OCI-LY1 (cell line): ENCODE measurements around the gene PARD6B.

Experiments used
- EZH2 ChIP-seq: fragments of 200-600 bp; sonication (generic), shearing (Covaris generic); IDR thresholded peaks from 2 replicates; pipeline ENCODE4 v1.8.0; 2017; ENCODE audit warnings: borderline replicate concordance, mixed run types, mild to moderate bottlenecking, antibody characterized with exemption, low read length, moderate library complexity, mixed read lengths
- TF ChIP-seq, protein P1 (sequence below): fragments of 200-600 bp; sonication (generic), shearing (Covaris generic); IDR thresholded peaks from 2 replicates; pipeline ENCODE4 v1.5.1; 2017; ENCODE audit warnings: mild to moderate bottlenecking, antibody characterized with exemption, low read length, moderate library complexity, mixed read lengths

DNA sequence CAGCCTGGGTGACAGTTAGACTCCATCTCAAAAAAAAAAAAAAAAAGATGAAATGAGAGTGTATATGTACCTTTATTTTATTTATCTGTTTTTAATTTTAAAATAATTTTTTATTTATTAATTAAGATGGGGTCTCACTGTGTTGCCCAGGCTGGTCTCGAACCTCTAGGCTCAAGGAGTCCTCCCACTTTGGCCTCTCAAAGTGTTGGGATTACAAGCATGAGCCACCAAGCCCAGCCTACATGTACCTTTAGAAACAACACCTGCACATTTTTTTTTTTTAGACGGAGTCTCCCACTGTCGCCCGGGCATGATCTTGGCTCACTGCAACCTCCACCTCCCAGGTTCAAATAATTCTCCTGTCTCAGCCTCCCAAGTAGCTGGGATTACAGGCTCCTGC, 12.1 kb upstream of the PARD6B start:
- TF ChIP-seq, protein P1, sequence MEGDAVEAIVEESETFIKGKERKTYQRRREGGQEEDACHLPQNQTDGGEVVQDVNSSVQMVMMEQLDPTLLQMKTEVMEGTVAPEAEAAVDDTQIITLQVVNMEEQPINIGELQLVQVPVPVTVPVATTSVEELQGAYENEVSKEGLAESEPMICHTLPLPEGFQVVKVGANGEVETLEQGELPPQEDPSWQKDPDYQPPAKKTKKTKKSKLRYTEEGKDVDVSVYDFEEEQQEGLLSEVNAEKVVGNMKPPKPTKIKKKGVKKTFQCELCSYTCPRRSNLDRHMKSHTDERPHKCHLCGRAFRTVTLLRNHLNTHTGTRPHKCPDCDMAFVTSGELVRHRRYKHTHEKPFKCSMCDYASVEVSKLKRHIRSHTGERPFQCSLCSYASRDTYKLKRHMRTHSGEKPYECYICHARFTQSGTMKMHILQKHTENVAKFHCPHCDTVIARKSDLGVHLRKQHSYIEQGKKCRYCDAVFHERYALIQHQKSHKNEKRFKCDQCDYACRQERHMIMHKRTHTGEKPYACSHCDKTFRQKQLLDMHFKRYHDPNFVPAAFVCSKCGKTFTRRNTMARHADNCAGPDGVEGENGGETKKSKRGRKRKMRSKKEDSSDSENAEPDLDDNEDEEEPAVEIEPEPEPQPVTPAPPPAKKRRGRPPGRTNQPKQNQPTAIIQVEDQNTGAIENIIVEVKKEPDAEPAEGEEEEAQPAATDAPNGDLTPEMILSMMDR = no peak
- no peak for TF ChIP-seq EZH2
